Stimulated activated CD8-positive, alpha-beta memory T cell treated with anti-CD3 and anti-CD28 coated beads, Interleukin-12 subunit alpha, Interleukin-12 subunit beta, amount 100 ng/mL, for 4 hours (primary cell): ENCODE results near the gene GPR55.

ENCODE experiments used
- DNase-seq: peaks from one replicate; pipeline ENCODE4 v3.0.0-alpha.2; 2020; ENCODE audit warnings: low read depth

GPR55 gene

GRCh38 chr2:230866756-230867523 lies 58.1 kb downstream of the GPR55 start:
- no peak for DNase-seq

GRCh38 chr2:230865766-230866755 lies 59.0 kb downstream of the GPR55 start:
- DNase-seq = no peak

DNA sequence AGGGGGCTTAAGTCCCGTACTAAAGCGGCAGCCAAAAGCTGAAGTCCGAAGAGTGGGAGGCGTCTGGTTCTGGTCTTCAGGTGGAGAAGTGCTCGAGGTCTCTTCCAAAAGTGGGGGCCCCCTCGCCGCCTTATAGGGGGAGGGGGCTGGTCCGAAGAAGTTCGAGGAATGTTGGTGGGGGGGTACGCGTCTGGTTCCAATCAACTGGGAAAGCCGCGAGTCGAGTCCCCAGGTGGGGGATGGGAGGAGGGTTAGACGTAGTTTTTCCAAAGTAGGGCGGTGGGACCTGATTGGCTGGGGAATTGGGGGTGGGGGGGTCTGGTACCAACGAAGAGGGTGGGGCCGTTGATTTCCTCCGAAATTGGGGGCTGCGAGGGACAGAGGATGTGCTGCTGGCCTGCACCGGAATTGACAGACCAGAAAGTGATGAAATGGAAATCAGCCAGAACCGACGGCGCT lies 59.7 kb downstream of the GPR55 start:
- no peak for DNase-seq

DNA sequence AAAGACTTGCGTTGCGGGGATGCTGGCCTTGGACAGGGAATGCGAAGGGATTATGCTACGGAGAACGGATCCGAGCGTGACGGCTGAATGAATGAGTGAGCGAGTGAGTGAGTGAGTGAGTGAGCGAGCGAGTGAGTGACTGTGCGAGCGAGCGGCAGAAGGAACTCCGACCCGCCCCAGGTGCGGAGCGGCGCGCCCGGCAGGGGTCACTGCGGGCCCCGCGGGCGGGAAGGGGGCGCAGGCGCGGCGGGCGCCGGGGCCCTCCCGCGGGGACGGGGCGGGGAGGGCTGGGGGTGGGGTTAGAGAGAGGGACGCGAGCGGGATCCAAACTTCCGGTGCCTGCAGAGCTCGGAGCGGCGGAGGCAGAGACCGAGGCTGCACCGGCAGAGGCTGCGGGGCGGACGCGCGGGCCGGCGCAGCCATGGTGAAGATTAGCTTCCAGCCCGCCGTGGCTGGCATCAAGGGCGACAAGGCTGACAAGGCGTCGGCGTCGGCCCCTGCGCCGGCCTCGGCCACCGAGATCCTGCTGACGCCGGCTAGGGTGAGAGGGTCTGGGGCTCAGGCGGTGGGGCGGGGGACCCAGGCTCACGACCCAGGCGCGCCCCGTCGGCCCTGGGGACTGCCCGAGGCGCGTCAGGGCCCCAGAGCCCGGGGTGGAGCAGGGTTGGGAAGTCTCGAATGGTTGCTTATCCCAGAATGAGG lies 60.3 kb downstream of the GPR55 start, which contains the start of gene ITM2C:
Gene ITM2C (plus strand): TSS at position 338 of the 702 bp plus-strand sequence. CDS start 84 bp downstream, at position 422.
- peak; percentile 63 for DNase-seq

- DNase-seq = no peak
Observed at GRCh38 chr2:230864122-230864604, 60.9 kb downstream of the GPR55 start.

GRCh38 chr2:230863442-230864121 lies 61.5 kb downstream of the GPR55 start:
- no peak for DNase-seq

DNA sequence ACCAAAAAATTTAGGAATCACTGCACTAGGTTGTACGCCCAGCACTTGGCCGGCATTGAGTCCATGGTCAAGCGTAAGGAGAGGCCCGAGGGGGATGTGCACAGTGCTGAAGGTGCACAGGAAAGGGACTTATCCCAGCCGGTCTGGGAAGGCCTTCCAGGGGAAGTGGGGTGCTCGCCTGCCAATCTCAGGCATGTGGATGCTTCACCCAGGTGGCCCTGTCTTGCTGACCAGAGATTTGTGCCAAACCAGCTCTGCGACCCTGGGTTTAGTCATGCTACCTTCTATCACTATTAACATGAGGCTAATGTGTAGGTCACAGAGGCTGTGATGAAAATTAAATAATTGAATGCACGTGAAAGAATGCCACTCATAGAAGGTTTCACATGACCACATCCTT lies 62.0 kb downstream of the GPR55 start:
- no peak for DNase-seq

- no peak for DNase-seq
Observed at GRCh38 chr2:230862292-230862691, 62.8 kb downstream of the GPR55 start.

DNA sequence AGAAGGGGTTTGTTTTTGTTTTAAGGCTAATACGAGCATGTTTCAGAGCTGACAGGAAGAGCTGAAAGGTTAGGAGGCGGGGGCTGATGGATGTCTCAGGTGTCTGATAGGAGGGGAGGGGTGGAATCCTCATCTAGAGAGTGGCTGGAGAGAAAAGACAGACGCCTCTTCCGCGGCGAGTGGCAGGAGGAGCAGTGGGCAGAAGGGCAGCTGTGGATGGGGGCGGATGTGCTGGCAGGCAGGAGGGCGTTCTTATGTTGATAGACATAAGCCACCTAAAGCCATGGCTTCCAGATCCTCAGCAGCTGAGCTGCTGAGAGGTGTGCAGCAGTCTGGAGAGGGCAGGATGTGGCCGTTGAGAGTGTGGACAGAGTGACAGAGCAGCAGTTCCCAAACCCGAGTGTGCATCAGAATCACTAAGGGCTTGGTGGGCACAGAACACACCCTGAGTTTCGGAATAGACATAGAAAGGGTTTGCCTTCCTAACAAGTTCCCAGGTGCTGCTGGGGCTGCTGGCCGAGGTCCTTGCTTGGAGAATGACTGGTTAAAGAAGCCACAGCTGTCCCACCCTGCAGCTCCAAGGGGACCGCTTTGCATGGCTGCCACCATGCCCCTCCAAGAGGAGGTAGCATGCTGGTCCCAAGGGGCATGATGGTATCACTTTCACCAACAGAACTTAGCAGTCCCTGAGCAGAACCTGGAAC lies 63.3 kb downstream of the GPR55 start:
- no peak for DNase-seq
